ENCODE results near the gene LCE1D. TPM values are rescaled to one million over a fixed set of nuclear protein-coding genes. Genes with fewer than 3 reads are reported as not detected.

LCE1D gene
- total and polyA plus RNA-seq, 2 experiments from 2014 or later = not detected

- Histone ChIP-seq H3K9ac (no peak within 1 kb of the TSS), H4K20me1 (ENCODE audit: insufficient read depth) (no peaks in the 10 kb centered on the region), H2AFZ (no peak within 1 kb of the TSS), H3K9me2 (ENCODE audit: insufficient read depth) (no peaks in the 10 kb centered on the region), H3K79me2 (ENCODE audit: insufficient read depth) (no peaks in the 10 kb centered on the region), H3K9me3 (ENCODE audit: low read depth) (no peaks in the 10 kb centered on the region), H3K36me3 (ENCODE audit: low read depth) (no peaks in the 10 kb centered on the region), H3K27me3 (replicated peaks; ENCODE audit: insufficient read depth) (no peaks in the 10 kb centered on the region), H3K4me1 (ENCODE audit: insufficient read depth) (peaks cover 5% of the 10 kb centered on the region; the same call in 1 of the 2 replicates), H3K27ac (no peak within 1 kb of the TSS), H3K4me3 (no peak within 1 kb of the TSS), H3K4me2 (ENCODE audit: unreplicated experiment) (no peak within 1 kb of the TSS), H3F3A (ENCODE audit: insufficient read depth) (peaks cover 9% of the 10 kb centered on the region; the same call in 1 of the 2 replicates)
- TF ChIP-seq EZH2 (IDR thresholded peaks at IDR 0.05; ENCODE audit: insufficient read depth, poor library complexity, severe bottlenecking) (no peak), EZH2phosphoT487 (IDR thresholded peaks at IDR 0.05; ENCODE audit: insufficient read depth, low read depth) (no peak)
- WGBS, 2 experiments (ENCODE audit: low coverage in 1 of 2, low lambda C conversion rate in 2 of 2, missing lambda C conversion rate in 2 of 2) = 21 to 22% methylated on average over 2 of the region's 2 CpGs
- DNase-seq = no peak
- in situ Hi-C loops (cut with MboI) = no loop called here
Observed at GRCh38 chr1:152786077-152786476, 10.4 kb upstream of the LCE1D start, which contains the start of gene LCE1E. LCE1E (plus strand) TSS chr1:152786257; CDS start chr1:152787300, 1,043 bp downstream.

DNA sequence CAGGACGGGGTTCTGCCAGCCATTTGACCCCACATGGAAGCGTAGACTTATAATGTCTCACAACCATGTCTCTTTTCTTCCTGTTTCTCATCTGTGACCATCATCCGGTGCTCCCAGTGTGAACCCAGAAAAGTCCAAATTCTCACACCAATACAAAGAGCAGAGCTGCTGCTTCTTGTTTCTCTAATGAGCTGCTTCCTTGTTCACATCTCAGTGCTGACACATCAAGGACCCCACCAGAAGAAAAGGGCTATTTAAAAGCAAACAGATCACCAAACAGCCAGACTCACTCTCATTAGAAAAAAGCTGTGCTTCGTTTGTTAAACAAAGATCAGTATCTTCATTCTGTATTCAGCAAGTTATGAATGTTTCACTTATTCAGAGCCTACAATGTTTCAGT, 835 bp upstream of the LCE1D start:
- Histone ChIP-seq H3K4me3 (no peak overlapping the region), H3K9me3 (ENCODE audit: low read depth) (no peaks in the 10 kb centered on the region), H3F3A (ENCODE audit: insufficient read depth) (no peaks in the 10 kb centered on the region), H3K9me2 (ENCODE audit: insufficient read depth) (no peaks in the 10 kb centered on the region), H3K79me2 (ENCODE audit: insufficient read depth) (no peaks in the 10 kb centered on the region), H3K4me2 (ENCODE audit: unreplicated experiment) (no peak overlapping the region), H3K9ac (no peak overlapping the region), H3K27ac (no peak overlapping the region), H3K4me1 (ENCODE audit: insufficient read depth) (no peaks in the 10 kb centered on the region), H3K36me3 (ENCODE audit: low read depth) (no peaks in the 10 kb centered on the region), H3K27me3 (replicated peaks; ENCODE audit: insufficient read depth) (peaks cover 9% of the 10 kb centered on the region; the same call in 1 of the 2 replicates), H4K20me1 (ENCODE audit: insufficient read depth) (no peaks in the 10 kb centered on the region), H2AFZ (no peak overlapping the region)
- 26 to 31% methylated on average over 4 of the region's 4 CpGs for WGBS, 2 experiments (ENCODE audit: low coverage in 1 of 2, low lambda C conversion rate in 2 of 2, missing lambda C conversion rate in 2 of 2)
- DNase-seq = no peak
- in situ Hi-C loops (cut with MboI) = no loop called here
- TF ChIP-seq EZH2 (IDR thresholded peaks at IDR 0.05; ENCODE audit: insufficient read depth, poor library complexity, severe bottlenecking) (no peak), EZH2phosphoT487 (IDR thresholded peaks at IDR 0.05; ENCODE audit: insufficient read depth, low read depth) (no peak)

DNA sequence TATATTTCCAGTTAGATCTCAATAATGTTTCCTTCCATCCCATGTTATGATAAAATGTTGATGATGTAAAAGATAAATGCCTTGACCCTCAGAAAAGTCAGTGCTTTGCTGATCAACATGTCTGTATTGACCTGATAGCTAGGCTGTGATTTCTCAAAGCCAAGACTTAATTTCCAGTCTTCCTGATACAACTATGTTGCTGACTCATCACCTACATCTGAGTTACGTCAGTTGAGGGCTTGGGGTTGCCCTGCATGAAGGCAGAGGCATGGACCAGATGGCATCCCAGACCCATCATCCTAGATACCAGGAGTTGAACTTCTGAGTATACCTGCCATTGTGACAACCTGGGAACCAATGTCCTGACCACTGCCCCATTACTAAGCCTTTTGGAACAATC, 4.8 kb downstream of the LCE1D start:
- in situ Hi-C loops (cut with MboI) = no loop called here
- H3K79me2 ChIP-seq (ENCODE audit: insufficient read depth) = no peaks in the 10 kb centered on the region
- no peaks in the 10 kb centered on the region for H3K9me3 ChIP-seq (ENCODE audit: low read depth)
- peak; percentile 12 for DNase-seq
- H3K4me3 ChIP-seq = no peak overlapping the region
- no peaks in the 10 kb centered on the region for H4K20me1 ChIP-seq (ENCODE audit: insufficient read depth)
- H3K9me2 ChIP-seq (ENCODE audit: insufficient read depth) = no peaks in the 10 kb centered on the region
- no peaks in the 10 kb centered on the region for H3F3A ChIP-seq (ENCODE audit: insufficient read depth)
- H2AFZ ChIP-seq = no peak overlapping the region
- TF ChIP-seq EZH2 (IDR thresholded peaks at IDR 0.05; ENCODE audit: insufficient read depth, poor library complexity, severe bottlenecking) (no peak), EZH2phosphoT487 (IDR thresholded peaks at IDR 0.05; ENCODE audit: insufficient read depth, low read depth) (no peak)
- peaks cover 9% of the 10 kb centered on the region; the same call in 1 of the 2 replicates for H3K27me3 ChIP-seq (replicated peaks; ENCODE audit: insufficient read depth)
- H3K4me2 ChIP-seq (ENCODE audit: unreplicated experiment) = no peak overlapping the region
- 4 to 5% methylated on average over 1 of the region's 1 CpG for WGBS, 2 experiments (ENCODE audit: low coverage in 1 of 2, low lambda C conversion rate in 2 of 2, missing lambda C conversion rate in 2 of 2)
- no peaks in the 10 kb centered on the region for H3K4me1 ChIP-seq (ENCODE audit: insufficient read depth)
- H3K36me3 ChIP-seq (ENCODE audit: low read depth) = no peaks in the 10 kb centered on the region
- no peak overlapping the region for H3K9ac ChIP-seq
- H3K27ac ChIP-seq = no peak overlapping the region

DNA sequence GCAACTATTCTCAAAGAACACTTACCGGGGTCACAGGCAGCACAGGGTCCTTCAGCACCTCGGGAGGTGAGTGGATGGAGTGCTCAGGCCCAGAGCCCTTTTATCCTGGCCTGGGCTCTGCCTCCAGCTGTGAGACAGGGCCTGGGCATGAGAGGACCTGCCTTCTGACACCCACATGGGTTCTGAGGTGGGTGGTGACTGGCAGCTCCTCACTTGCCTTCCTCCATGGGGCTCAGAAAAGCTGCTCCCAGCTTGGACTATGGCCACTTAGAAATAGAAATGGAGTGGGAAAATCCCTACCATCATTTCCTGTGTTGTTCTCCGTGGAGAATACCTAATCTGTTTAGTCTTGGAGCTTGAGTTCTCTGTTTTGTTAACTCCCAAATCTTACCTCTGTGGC, 10.1 kb downstream of the LCE1D start, which contains the start of gene LCE1C:
TSS of gene LCE1C (minus strand) at position 76 of the 400 bp plus-strand sequence. CDS start 1,173 bp downstream, outside the sequence.
- H2AFZ ChIP-seq = no peak within 1 kb of the TSS
- H3K36me3 ChIP-seq (ENCODE audit: low read depth) = no peaks in the 10 kb centered on the region
- TF ChIP-seq EZH2phosphoT487 (IDR thresholded peaks at IDR 0.05; ENCODE audit: insufficient read depth, low read depth) = no peak
- TF ChIP-seq EZH2 (IDR thresholded peaks at IDR 0.05; ENCODE audit: insufficient read depth, poor library complexity, severe bottlenecking) = no peak
- in situ Hi-C loops (cut with MboI) = no loop called here
- H3K9ac ChIP-seq = no peak within 1 kb of the TSS
- H3K4me2 ChIP-seq (ENCODE audit: unreplicated experiment) = no peak within 1 kb of the TSS
- H3K9me3 ChIP-seq (ENCODE audit: low read depth) = no peaks in the 10 kb centered on the region
- no peak within 1 kb of the TSS for H3K27ac ChIP-seq
- no peaks in the 10 kb centered on the region for H4K20me1 ChIP-seq (ENCODE audit: insufficient read depth)
- 10 to 20% methylated on average over 3 of the region's 3 CpGs for WGBS, 2 experiments (ENCODE audit: low coverage in 1 of 2, low lambda C conversion rate in 2 of 2, missing lambda C conversion rate in 2 of 2)
- H3K79me2 ChIP-seq (ENCODE audit: insufficient read depth) = no peaks in the 10 kb centered on the region
- no peaks in the 10 kb centered on the region for H3F3A ChIP-seq (ENCODE audit: insufficient read depth)
- no peaks in the 10 kb centered on the region for H3K9me2 ChIP-seq (ENCODE audit: insufficient read depth)
- no peak within 1 kb of the TSS for H3K4me3 ChIP-seq
- no peak for DNase-seq
- H3K4me1 ChIP-seq (ENCODE audit: insufficient read depth) = no peaks in the 10 kb centered on the region
- H3K27me3 ChIP-seq (replicated peaks; ENCODE audit: insufficient read depth) = no peaks in the 10 kb centered on the region

All from GM23248 (cell line).